Measurements from ENCODE around the gene NRG2.

NRG2 gene

GRCh38 chr5:139893873-139894272 is 149.2 kb downstream of the NRG2 start:
- intact Hi-C loops (cut with DNase I; ENCODE audit: low total_unique reads) = no loop called here
- TF ChIP-seq, protein P1, sequence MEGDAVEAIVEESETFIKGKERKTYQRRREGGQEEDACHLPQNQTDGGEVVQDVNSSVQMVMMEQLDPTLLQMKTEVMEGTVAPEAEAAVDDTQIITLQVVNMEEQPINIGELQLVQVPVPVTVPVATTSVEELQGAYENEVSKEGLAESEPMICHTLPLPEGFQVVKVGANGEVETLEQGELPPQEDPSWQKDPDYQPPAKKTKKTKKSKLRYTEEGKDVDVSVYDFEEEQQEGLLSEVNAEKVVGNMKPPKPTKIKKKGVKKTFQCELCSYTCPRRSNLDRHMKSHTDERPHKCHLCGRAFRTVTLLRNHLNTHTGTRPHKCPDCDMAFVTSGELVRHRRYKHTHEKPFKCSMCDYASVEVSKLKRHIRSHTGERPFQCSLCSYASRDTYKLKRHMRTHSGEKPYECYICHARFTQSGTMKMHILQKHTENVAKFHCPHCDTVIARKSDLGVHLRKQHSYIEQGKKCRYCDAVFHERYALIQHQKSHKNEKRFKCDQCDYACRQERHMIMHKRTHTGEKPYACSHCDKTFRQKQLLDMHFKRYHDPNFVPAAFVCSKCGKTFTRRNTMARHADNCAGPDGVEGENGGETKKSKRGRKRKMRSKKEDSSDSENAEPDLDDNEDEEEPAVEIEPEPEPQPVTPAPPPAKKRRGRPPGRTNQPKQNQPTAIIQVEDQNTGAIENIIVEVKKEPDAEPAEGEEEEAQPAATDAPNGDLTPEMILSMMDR (IDR thresholded peaks at IDR 0.05) = no peak
- Histone ChIP-seq H3K27ac (no peak overlapping the region), H3K27me3 (no peaks in the 10 kb centered on the region), H3K9me3 (no peaks in the 10 kb centered on the region), H3K4me3 (no peak overlapping the region), H3K36me3 (no peaks in the 10 kb centered on the region), H3K4me1 (peaks cover 0 to 6% (median 0%) of the 10 kb centered on the region in 4 donors)
- no peak for DNase-seq

GRCh38 chr5:139889410-139889809 is 153.7 kb downstream of the NRG2 start:
- Histone ChIP-seq H3K4me3 (no peak overlapping the region), H3K9me3 (no peaks in the 10 kb centered on the region), H3K36me3 (peaks cover 0 to 15% (median 0%) of the 10 kb centered on the region in 3 donors), H3K27me3 (no peaks in the 10 kb centered on the region), H3K27ac (no peak overlapping the region), H3K4me1 (no peaks in the 10 kb centered on the region)
- intact Hi-C loops (cut with DNase I; ENCODE audit: low total_unique reads) = no loop called here
- TF ChIP-seq, protein P1 (IDR thresholded peaks at IDR 0.05) = no peak
- no peak for DNase-seq

- no peaks in the 10 kb centered on the region for H3K4me1 ChIP-seq
- no peak overlapping the region for H3K4me3 ChIP-seq
- intact Hi-C loops (cut with DNase I; ENCODE audit: low total_unique reads) = no loop called here
- no peak for DNase-seq
- no peaks in the 10 kb centered on the region for H3K27me3 ChIP-seq
- H3K9me3 ChIP-seq = no peaks in the 10 kb centered on the region
- TF ChIP-seq, protein P1 (IDR thresholded peaks at IDR 0.05) = no peak
- peaks cover 0 to 17% (median 0%) of the 10 kb centered on the region in 3 donors for H3K36me3 ChIP-seq
- no peak overlapping the region for H3K27ac ChIP-seq
Observed at GRCh38 chr5:139888370-139888769, 154.7 kb downstream of the NRG2 start.

- H3K27ac ChIP-seq = no peak overlapping the region
- no peak overlapping the region for H3K4me3 ChIP-seq
- no peak for DNase-seq
- peaks cover 0 to 17% (median 0%) of the 10 kb centered on the region in 3 donors for H3K36me3 ChIP-seq
- H3K27me3 ChIP-seq = no peaks in the 10 kb centered on the region
- no peaks in the 10 kb centered on the region for H3K4me1 ChIP-seq
- H3K9me3 ChIP-seq = no peaks in the 10 kb centered on the region
- TF ChIP-seq, protein P1 (IDR thresholded peaks at IDR 0.05) = no peak
- intact Hi-C loops (cut with DNase I; ENCODE audit: low total_unique reads) = no loop called here
Observed at GRCh38 chr5:139886213-139886612, 156.9 kb downstream of the NRG2 start.

- no peak overlapping the region for H3K27ac ChIP-seq
- intact Hi-C loops (cut with DNase I; ENCODE audit: low total_unique reads) = no loop called here
Observed at GRCh38 chr5:139885857-139886208, 157.3 kb downstream of the NRG2 start.

More at GRCh38 chr5:139885857-139886208, 157.3 kb downstream of the NRG2 start:
- DNase-seq = no peak
- Histone ChIP-seq H3K36me3 (peaks cover 0 to 17% (median 0%) of the 10 kb centered on the region in 3 donors), H3K27me3 (no peaks in the 10 kb centered on the region), H3K4me1 (peaks cover 0 to 2% (median 1%) of the 10 kb centered on the region in 4 donors), H3K4me3 (no peak overlapping the region), H3K9me3 (no peaks in the 10 kb centered on the region)
- TF ChIP-seq, protein P1 (IDR thresholded peaks at IDR 0.05) = no peak

Data from tibial artery (tissue), 4 donors.